HL-60 (cell line): ENCODE data around the gene C6orf47.

Experiments used
- DNase-seq, 2 experiments: peaks; one replicate each; pipeline ENCODE4 v3.0.0-alpha.2; 2010 to 2020; ENCODE audit warnings: low read depth in 1 of 2, low spot score in 1 of 2
- H3K27ac ChIP-seq: fragments of 250-450 bp; sonication (Bioruptor Pico); replicated peaks from 2 replicates; pipeline ENCODE4 v1.5.1; 2020; ENCODE audit warnings: mild to moderate bottlenecking, moderate library complexity
- H3K27me3 ChIP-seq: fragments of 250-450 bp; sonication (Bioruptor Pico); 2 replicates; pipeline ENCODE4 v1.5.1; 2021; ENCODE audit warnings: mild to moderate bottlenecking, moderate library complexity; ENCODE audit not compliant: insufficient read depth, poor library complexity, severe bottlenecking
- H3K4me3 ChIP-seq: replicated peaks from 2 replicates; pipeline ENCODE4 v1.5.1; 2011; ENCODE audit warnings: mild to moderate bottlenecking, control low read depth, low read length; ENCODE audit not compliant: insufficient read depth
- GABPA ChIP-seq: IDR thresholded peaks from 2 replicates; pipeline ENCODE4 v1.6.1; 2012; ENCODE audit warnings: low read depth
- POLR2AphosphoS5 ChIP-seq: IDR thresholded peaks from 2 replicates; pipeline ENCODE4 v1.6.1; 2012; ENCODE audit warnings: low read depth
- SPI1 ChIP-seq: IDR thresholded peaks from 2 replicates; pipeline ENCODE4 v1.6.1; 2012; ENCODE audit warnings: low read depth, mild to moderate bottlenecking, borderline replicate concordance
- TF ChIP-seq, protein P1 (sequence below): IDR thresholded peaks from one replicate; pipeline ENCODE4 v1.5.1; 2011; ENCODE audit warnings: low read length, control low read depth, inconsistent platforms; ENCODE audit not compliant: insufficient read depth
- TF ChIP-seq, protein P2 (sequence below): IDR thresholded peaks from 2 replicates; pipeline ENCODE4 v1.6.1; 2012; ENCODE audit warnings: low read depth; ENCODE audit not compliant: insufficient replicate concordance

Gene C6orf47

DNA sequence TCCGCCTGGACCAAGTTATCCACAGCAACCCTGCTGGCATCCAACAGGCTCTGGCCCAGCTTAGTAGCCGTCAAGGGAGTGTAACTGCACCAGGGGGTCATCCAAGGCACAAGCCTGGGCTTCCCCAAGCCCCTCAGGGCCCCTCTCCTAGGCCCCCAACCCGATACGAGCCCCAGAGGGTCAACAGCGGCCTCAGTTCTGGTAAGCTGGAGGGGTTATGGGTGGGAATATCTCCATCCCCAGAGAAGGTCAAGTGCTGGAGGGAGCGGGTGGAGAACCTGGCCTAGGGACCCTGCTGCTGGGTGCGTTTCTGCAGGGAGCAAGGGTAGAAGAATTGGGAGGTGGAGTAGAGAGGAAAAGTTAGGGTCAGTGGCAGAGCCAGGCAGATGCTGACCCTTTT lies 27.1 kb downstream of the C6orf47 start:
- H3K4me3 ChIP-seq, result no peak overlapping the region
- no peaks in the 10 kb centered on the region for H3K27me3 ChIP-seq
- TF ChIP-seq SPI1 (no peak), GABPA (no peak), POLR2AphosphoS5 (no peak; the same call in 1 of the 2 replicates)
- TF ChIP-seq, protein P1, sequence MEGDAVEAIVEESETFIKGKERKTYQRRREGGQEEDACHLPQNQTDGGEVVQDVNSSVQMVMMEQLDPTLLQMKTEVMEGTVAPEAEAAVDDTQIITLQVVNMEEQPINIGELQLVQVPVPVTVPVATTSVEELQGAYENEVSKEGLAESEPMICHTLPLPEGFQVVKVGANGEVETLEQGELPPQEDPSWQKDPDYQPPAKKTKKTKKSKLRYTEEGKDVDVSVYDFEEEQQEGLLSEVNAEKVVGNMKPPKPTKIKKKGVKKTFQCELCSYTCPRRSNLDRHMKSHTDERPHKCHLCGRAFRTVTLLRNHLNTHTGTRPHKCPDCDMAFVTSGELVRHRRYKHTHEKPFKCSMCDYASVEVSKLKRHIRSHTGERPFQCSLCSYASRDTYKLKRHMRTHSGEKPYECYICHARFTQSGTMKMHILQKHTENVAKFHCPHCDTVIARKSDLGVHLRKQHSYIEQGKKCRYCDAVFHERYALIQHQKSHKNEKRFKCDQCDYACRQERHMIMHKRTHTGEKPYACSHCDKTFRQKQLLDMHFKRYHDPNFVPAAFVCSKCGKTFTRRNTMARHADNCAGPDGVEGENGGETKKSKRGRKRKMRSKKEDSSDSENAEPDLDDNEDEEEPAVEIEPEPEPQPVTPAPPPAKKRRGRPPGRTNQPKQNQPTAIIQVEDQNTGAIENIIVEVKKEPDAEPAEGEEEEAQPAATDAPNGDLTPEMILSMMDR, result no peak
- no peak overlapping the region for H3K27ac ChIP-seq
- no peak for DNase-seq

DNA sequence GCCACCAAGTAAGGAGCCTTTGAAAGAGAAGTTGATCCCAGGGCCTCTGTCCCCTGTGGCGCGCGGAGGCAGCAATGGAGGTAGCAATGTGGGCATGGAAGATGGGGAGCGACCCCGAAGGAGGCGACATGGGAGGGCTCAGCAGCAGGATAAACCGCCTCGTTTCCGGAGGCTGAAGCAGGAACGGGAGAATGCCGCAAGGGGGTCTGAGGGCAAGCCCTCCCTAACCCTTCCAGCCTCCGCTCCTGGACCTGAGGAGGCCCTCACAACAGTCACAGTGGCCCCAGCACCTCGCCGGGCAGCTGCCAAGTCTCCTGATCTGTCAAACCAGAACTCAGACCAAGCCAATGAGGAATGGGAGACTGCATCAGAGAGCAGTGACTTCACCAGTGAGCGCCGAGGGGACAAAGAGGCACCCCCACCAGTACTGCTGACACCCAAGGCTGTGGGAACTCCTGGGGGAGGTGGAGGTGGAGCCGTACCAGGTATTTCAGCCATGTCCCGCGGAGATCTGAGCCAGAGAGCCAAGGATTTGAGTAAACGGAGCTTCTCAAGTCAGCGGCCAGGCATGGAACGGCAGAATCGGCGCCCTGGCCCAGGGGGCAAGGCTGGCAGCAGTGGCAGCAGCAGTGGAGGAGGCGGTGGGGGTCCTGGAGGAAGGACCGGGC lies 28.2 kb downstream of the C6orf47 start:
- DNase-seq, result no peak
- H3K27me3 ChIP-seq, result no peaks in the 10 kb centered on the region
- H3K27ac ChIP-seq, result no peak overlapping the region; the same call in 1 of the 2 replicates
- no peak for TF ChIP-seq GABPA
- TF ChIP-seq SPI1, result no peak
- TF ChIP-seq, protein P2, sequence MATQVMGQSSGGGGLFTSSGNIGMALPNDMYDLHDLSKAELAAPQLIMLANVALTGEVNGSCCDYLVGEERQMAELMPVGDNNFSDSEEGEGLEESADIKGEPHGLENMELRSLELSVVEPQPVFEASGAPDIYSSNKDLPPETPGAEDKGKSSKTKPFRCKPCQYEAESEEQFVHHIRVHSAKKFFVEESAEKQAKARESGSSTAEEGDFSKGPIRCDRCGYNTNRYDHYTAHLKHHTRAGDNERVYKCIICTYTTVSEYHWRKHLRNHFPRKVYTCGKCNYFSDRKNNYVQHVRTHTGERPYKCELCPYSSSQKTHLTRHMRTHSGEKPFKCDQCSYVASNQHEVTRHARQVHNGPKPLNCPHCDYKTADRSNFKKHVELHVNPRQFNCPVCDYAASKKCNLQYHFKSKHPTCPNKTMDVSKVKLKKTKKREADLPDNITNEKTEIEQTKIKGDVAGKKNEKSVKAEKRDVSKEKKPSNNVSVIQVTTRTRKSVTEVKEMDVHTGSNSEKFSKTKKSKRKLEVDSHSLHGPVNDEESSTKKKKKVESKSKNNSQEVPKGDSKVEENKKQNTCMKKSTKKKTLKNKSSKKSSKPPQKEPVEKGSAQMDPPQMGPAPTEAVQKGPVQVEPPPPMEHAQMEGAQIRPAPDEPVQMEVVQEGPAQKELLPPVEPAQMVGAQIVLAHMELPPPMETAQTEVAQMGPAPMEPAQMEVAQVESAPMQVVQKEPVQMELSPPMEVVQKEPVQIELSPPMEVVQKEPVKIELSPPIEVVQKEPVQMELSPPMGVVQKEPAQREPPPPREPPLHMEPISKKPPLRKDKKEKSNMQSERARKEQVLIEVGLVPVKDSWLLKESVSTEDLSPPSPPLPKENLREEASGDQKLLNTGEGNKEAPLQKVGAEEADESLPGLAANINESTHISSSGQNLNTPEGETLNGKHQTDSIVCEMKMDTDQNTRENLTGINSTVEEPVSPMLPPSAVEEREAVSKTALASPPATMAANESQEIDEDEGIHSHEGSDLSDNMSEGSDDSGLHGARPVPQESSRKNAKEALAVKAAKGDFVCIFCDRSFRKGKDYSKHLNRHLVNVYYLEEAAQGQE, result peak; percentile 3
- peak; percentile 40; the same call in 1 of the 2 replicates for TF ChIP-seq POLR2AphosphoS5
- TF ChIP-seq, protein P1, result no peak
- H3K4me3 ChIP-seq, result no peak overlapping the region

DNA sequence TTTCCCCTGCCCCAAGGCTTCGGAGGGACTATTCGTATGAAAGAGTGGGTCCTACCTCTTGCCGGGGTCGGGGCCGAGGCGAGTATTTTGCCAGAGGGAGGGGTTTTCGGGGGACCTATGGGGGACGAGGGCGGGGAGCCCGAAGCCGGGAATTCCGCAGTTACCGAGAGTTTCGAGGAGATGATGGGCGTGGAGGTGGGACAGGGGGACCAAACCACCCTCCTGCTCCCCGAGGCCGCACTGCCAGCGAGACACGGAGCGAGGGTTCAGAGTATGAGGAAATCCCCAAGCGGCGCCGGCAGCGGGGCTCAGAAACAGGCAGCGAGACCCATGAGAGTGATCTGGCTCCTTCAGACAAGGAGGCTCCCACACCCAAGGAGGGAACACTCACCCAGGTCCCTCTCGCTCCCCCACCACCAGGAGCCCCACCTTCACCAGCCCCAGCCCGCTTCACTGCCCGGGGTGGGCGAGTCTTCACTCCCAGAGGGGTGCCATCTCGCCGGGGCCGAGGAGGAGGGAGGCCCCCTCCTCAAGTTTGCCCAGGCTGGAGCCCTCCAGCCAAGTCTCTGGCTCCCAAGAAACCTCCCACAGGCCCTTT lies 28.8 kb downstream of the C6orf47 start:
- Histone ChIP-seq H3K27ac (no peak overlapping the region), H3K27me3 (no peaks in the 10 kb centered on the region), H3K4me3 (no peak overlapping the region)
- DNase-seq, result no peak
- TF ChIP-seq, protein P2, result no peak
- TF ChIP-seq POLR2AphosphoS5 (no peak), GABPA (no peak), SPI1 (no peak)
- TF ChIP-seq, protein P1, result no peak
